Esophagus squamous epithelium (tissue), 5 donors: ENCODE data around the gene RAI14. TPM values are rescaled to one million over a fixed set of nuclear protein-coding genes. Genes with fewer than 3 reads are reported as not detected.

ENCODE experiments used
- DNase-seq: peaks from one replicate; lab custom pipeline; 2025; lab: John Stamatoyannopoulos, UW
- H3K27ac ChIP-seq, 4 donors: fragments of 200-600 bp; sonication (generic); one replicate each; pipeline ENCODE4 v1.5.1; 2016 to 2019; ENCODE audit warnings: mild to moderate bottlenecking in 1 of 4
- H3K27me3 ChIP-seq, 4 donors: fragments of 200-600 bp; sonication (generic); 1 replicate in 3 of 4; 2 replicates in 1 of 4; pipeline versions ENCODE4 v1.5.1 to v1.6.0; 2017 to 2021; ENCODE audit warnings: antibody characterized with exemption in 1 of 4
- H3K36me3 ChIP-seq, 3 donors: fragments of 200-600 bp; sonication (generic); one replicate each; pipeline ENCODE4 v1.5.1; 2016 to 2019
- H3K4me1 ChIP-seq, 3 donors: fragments of 200-600 bp; sonication (generic); one replicate each; pipeline ENCODE4 v1.5.1; 2017 to 2019
- H3K4me3 ChIP-seq, 4 donors: fragments of 200-600 bp; sonication (generic); 1 replicate in 3 of 4; 2 replicates in 1 of 4; pipeline ENCODE4 v1.5.1; 2016 to 2019; ENCODE audit warnings: mild to moderate bottlenecking in 2 of 4, moderate library complexity in 1 of 4
- H3K9me3 ChIP-seq, 3 donors: fragments of 200-600 bp; sonication (generic); one replicate each; pipeline ENCODE4 v1.5.1; 2016 to 2019
- POLR2A ChIP-seq, 4 donors: fragments of 450-650 bp; IDR thresholded peaks; one replicate each; pipeline ENCODE4 v1.6.1; 2017; ENCODE audit warnings: antibody characterized with exemption in 4 of 4, mild to moderate bottlenecking in 4 of 4, moderate library complexity in 3 of 4
- WGBS, 2 donors: methylation state at CpG; one replicate each; pipeline ENCODE4 v1.1.5; 2018; 5-methylcytosine and 5-hydroxymethylcytosine counted together
- intact Hi-C: fragments of 100-400 bp; cut with DNase I; formaldehyde crosslinking; loops from one replicate; pipeline ENCODE4 v1.15.0; 2022
- total RNA-seq, 4 donors: library from RNA; depleted of rRNA; stranded (reverse); fragments of >200 nt; gene quantifications; one replicate each; pipeline ENCODE4 v1.1.0, GENCODE V29; 2016
- TF ChIP-seq, protein P1 (sequence below), 6 experiments: fragments of 450-650 bp in 4 of 6; fragments of 200-600 bp in 2 of 6; sonication (generic) in 2 of 6; IDR thresholded peaks; one replicate each; pipeline ENCODE4 v1.5.1; 2016 to 2019; ENCODE audit warnings: antibody characterized with exemption in 6 of 6, mild to moderate bottlenecking in 4 of 6, moderate library complexity in 4 of 6
- donor health status: DM: yes; HTN: yes; CAD: no.

RAI14 gene
- total RNA-seq, 4 donors from 2014 or later = 5.2 to 18.7 (median 9.0) TPM

DNA sequence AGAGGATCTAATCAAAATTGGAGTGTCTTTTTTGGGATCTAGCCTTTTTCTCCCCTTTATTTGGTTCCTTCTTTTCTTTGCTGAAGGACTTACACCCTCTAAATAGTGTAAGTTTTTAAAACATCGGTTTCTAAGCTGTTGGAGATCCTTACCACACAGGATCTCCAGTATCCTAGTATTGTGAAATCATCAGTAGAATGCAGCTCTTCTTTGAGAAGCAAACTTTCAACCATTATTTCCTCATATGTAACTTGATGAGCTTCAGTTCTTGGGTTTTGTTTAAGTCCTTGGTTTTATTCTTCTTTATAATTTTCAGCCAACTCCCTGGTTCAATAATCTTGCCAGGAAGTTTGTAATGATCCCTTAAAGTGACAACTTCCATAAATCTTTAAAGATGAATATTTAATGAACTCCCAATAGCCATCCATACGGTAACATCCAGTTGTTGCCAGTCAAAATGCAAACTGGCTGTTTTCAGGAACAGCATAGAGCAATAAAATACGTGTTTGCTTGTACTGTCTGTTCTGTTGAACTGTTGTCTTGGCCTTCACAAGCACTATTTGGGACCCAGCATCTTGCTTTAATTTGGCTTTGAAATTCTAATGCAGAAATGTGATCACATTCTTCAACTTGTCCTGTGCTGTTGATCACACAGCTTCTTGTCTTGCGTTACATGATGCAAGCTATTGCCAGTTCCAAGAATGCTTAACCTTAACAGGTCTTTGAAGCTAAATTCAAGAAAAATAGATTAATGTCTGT lies 148.0 kb downstream of the RAI14 start:
- 73 to 79% methylated on average over 4 of the region's 4 CpGs for WGBS, 2 donors
- H3K4me1 ChIP-seq = peaks cover 0 to 4% (median 0%) of the 10 kb centered on the region in 3 donors
- no peak for DNase-seq
- H3K36me3 ChIP-seq = peaks cover 0 to 24% (median 0%) of the 10 kb centered on the region in 3 donors
- intact Hi-C loops = no loop called here
- no peak for TF ChIP-seq POLR2A (IDR thresholded peaks at IDR 0.05)
- TF ChIP-seq, protein P1, sequence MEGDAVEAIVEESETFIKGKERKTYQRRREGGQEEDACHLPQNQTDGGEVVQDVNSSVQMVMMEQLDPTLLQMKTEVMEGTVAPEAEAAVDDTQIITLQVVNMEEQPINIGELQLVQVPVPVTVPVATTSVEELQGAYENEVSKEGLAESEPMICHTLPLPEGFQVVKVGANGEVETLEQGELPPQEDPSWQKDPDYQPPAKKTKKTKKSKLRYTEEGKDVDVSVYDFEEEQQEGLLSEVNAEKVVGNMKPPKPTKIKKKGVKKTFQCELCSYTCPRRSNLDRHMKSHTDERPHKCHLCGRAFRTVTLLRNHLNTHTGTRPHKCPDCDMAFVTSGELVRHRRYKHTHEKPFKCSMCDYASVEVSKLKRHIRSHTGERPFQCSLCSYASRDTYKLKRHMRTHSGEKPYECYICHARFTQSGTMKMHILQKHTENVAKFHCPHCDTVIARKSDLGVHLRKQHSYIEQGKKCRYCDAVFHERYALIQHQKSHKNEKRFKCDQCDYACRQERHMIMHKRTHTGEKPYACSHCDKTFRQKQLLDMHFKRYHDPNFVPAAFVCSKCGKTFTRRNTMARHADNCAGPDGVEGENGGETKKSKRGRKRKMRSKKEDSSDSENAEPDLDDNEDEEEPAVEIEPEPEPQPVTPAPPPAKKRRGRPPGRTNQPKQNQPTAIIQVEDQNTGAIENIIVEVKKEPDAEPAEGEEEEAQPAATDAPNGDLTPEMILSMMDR (IDR thresholded peaks at IDR 0.05) = no peak
- no peaks in the 10 kb centered on the region for H3K9me3 ChIP-seq
- no peaks in the 10 kb centered on the region for H3K27me3 ChIP-seq
- H3K4me3 ChIP-seq = no peak overlapping the region
- H3K27ac ChIP-seq = no peak overlapping the region

DNA sequence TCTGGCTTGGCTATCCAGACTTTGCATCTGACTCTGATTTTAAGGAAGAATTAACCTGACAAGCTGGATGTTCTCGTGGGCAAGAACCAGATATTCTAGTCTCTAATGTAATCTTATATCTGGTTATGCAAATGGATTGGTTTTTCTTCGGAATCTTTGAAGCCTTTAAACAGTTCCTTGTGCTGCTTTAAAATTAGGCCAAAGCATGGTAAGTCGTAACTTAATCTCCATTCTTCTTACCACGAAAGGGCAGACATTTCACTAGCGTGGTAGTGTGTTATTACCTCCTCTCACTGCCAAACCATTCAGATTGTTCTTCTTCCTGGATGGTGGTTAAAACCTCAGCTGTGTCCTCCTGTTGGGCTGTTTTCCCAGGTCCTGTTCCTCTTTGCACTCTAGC lies 148.8 kb downstream of the RAI14 start:
- DNase-seq = no peak
- TF ChIP-seq, protein P1 (IDR thresholded peaks at IDR 0.05) = no peak
- TF ChIP-seq POLR2A (IDR thresholded peaks at IDR 0.05) = no peak
- intact Hi-C loops = no loop called here
- Histone ChIP-seq H3K27me3 (no peaks in the 10 kb centered on the region), H3K9me3 (no peaks in the 10 kb centered on the region), H3K4me1 (peaks cover 0 to 4% (median 0%) of the 10 kb centered on the region in 3 donors), H3K4me3 (no peak overlapping the region), H3K36me3 (peaks cover 0 to 23% (median 0%) of the 10 kb centered on the region in 3 donors), H3K27ac (no peak overlapping the region)
- 71 to 75% methylated on average over 5 of the region's 5 CpGs for WGBS, 2 donors

DNA sequence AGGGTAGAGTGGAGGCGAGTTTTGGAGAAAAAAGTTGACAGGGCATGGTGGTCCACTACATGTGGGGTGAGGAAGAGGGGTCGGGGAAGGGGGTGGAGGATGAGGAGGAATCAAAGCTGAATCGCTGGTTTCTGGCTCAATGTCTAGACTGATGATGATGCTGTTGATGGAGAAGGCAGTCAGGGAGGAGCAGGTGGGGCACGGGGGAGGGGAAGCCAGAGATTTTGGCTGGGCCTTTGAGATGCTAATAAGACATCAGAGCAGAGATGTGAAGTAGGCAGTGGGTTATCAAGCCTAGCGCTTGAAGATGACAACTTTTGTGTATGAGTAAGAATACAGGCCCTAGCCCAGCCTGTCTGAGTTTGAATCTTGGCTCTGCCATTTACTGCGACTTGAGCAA lies 150.4 kb downstream of the RAI14 start:
- no peak for DNase-seq
- H3K4me1 ChIP-seq = peaks cover 0 to 4% (median 0%) of the 10 kb centered on the region in 3 donors
- H3K27ac ChIP-seq = no peak overlapping the region
- no peaks in the 10 kb centered on the region for H3K9me3 ChIP-seq
- no peak overlapping the region for H3K4me3 ChIP-seq
- peaks cover 0 to 15% (median 0%) of the 10 kb centered on the region in 3 donors for H3K36me3 ChIP-seq
- TF ChIP-seq, protein P1 (IDR thresholded peaks at IDR 0.05) = no peak
- TF ChIP-seq POLR2A (IDR thresholded peaks at IDR 0.05) = no peak
- H3K27me3 ChIP-seq = no peaks in the 10 kb centered on the region
- WGBS, 2 donors = 88 to 89% methylated on average over 6 of the region's 6 CpGs
- intact Hi-C loops = no loop called here

DNA sequence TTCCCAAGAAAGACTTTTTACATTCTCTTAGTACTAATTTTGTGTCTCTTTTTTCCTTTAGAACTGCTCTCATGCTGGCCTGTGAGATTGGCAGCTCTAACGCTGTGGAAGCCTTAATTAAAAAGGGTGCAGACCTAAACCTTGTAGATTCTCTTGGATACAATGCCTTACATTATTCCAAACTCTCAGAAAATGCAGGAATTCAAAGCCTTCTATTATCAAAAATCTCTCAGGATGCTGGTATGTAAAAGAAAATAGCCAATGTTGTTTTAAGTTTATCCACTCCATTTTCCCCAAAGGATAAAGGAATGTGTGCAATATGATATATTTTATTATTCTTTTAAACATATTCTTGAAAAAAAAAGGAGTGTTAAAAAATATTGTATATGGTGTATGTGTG lies 155.6 kb downstream of the RAI14 start:
- Histone ChIP-seq H3K4me1 (no peaks in the 10 kb centered on the region), H3K4me3 (no peak overlapping the region), H3K36me3 (peaks cover 0 to 16% (median 0%) of the 10 kb centered on the region in 3 donors), H3K27ac (no peak overlapping the region), H3K27me3 (no peaks in the 10 kb centered on the region), H3K9me3 (no peaks in the 10 kb centered on the region)
- TF ChIP-seq, protein P1 (IDR thresholded peaks at IDR 0.05) = no peak
- no peak for TF ChIP-seq POLR2A (IDR thresholded peaks at IDR 0.05)
- no peak for DNase-seq
- 58 to 72% methylated on average over 1 of the region's 1 CpG for WGBS, 2 donors
- intact Hi-C loops = no loop called here

DNA sequence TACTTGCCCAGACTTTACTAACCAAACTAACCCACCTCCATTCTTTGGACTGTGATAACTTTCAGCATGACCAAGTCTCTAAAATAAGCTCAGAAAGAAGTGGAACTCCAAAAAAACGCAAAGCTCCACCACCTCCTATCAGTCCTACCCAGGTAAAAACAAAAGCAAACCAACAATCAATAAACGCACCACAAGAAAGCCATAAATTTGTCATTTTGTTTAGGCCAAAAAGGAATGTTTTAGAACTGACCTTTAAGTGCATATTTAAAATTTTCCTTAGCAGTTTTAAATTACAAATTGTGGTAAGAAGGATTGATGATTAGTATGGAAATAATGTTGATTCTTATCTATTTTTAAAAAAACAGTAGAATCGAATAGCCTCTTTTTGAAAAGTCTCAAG lies 157.4 kb downstream of the RAI14 start:
- no peak overlapping the region for H3K27ac ChIP-seq
- no peak overlapping the region for H3K4me3 ChIP-seq
- 86% methylated on average over 3 of the region's 3 CpGs for WGBS, 2 donors
- no peaks in the 10 kb centered on the region for H3K9me3 ChIP-seq
- no peaks in the 10 kb centered on the region for H3K4me1 ChIP-seq
- no peak for TF ChIP-seq POLR2A (IDR thresholded peaks at IDR 0.05)
- TF ChIP-seq, protein P1 (IDR thresholded peaks at IDR 0.05) = no peak
- H3K27me3 ChIP-seq = no peaks in the 10 kb centered on the region
- no peak for DNase-seq
- peaks cover 0 to 16% (median 0%) of the 10 kb centered on the region in 3 donors for H3K36me3 ChIP-seq
- intact Hi-C loops = no loop called here
